Chondrocyte (in vitro differentiated cells): ENCODE measurements around the gene ATP5ME. TPM values are rescaled to one million over a fixed set of nuclear protein-coding genes. Genes with fewer than 3 reads are reported as not detected.
A peak's percentile ranks its signal among the peaks of the same experiment; 100 is the strongest.

Experiments used
- DNase-seq: peaks from one replicate; pipeline ENCODE4 v3.0.0; 2021; ENCODE audit warnings: mixed read lengths, low spot score
- H3K27ac Mint-ChIP-seq: one replicate; pipeline ENCODE4 v1.8.0; 2021; ENCODE audit warnings: mild to moderate bottlenecking, moderate library complexity, mixed read lengths; ENCODE audit not compliant: unreplicated experiment
- H3K27me3 Mint-ChIP-seq: 2 replicates; pipeline ENCODE4 v1.8.0; 2021; ENCODE audit warnings: low read depth, mixed read lengths
- H3K36me3 Mint-ChIP-seq: 2 replicates; pipeline ENCODE4 v1.8.0; 2021; ENCODE audit warnings: low read depth, mixed read lengths
- H3K4me1 Mint-ChIP-seq: 2 replicates; pipeline ENCODE4 v1.8.0; 2021; ENCODE audit warnings: low read depth, mild to moderate bottlenecking, mixed read lengths
- H3K4me3 Mint-ChIP-seq: one replicate; pipeline ENCODE4 v1.8.0; 2021; ENCODE audit warnings: mild to moderate bottlenecking, moderate library complexity, mixed read lengths; ENCODE audit not compliant: unreplicated experiment
- H3K9me3 Mint-ChIP-seq: 2 replicates; pipeline ENCODE4 v1.8.0; 2021; ENCODE audit warnings: low read depth, mixed read lengths
- CTCF ChIP-seq: fragments of 200-600 bp; sonication (generic); IDR thresholded peaks from 2 replicates; pipeline ENCODE4 v1.5.0; 2021; ENCODE audit warnings: antibody characterized with exemption, mild to moderate bottlenecking, moderate library complexity
- total RNA-seq: library from RNA; stranded (reverse); gene quantifications from 3 replicates; pipeline ENCODE4 v1.2.1, GENCODE V29; 2021

The ATP5ME gene
- total RNA-seq, 1 donor from 2014 or later, result 240 TPM

GRCh38 chr4:629915-630641, 44.0 kb downstream of the ATP5ME start:
- Mint-ChIP-seq H3K27ac (no peak overlapping the region), H3K9me3 (peaks cover 9% of the 10 kb centered on the region), H3K27me3 (peaks cover 15% of the 10 kb centered on the region), H3K4me3 (no peak overlapping the region), H3K4me1 (no peaks in the 10 kb centered on the region), H3K36me3 (no peaks in the 10 kb centered on the region)
- peak; percentile 88 for DNase-seq
- no peak for TF ChIP-seq CTCF

- no peak for DNase-seq
- no peak overlapping the region for H3K4me3 Mint-ChIP-seq
- H3K27ac Mint-ChIP-seq, result no peak overlapping the region
- H3K27me3 Mint-ChIP-seq, result peaks cover 15% of the 10 kb centered on the region
- no peak for TF ChIP-seq CTCF
- peaks cover 9% of the 10 kb centered on the region for H3K9me3 Mint-ChIP-seq
- no peaks in the 10 kb centered on the region for H3K4me1 Mint-ChIP-seq
- H3K36me3 Mint-ChIP-seq, result no peaks in the 10 kb centered on the region
Measured at GRCh38 chr4:629636-629914, 44.5 kb downstream of the ATP5ME start.

- TF ChIP-seq CTCF, result no peak
- DNase-seq, result peak; percentile 88
- no peaks in the 10 kb centered on the region for H3K4me1 Mint-ChIP-seq
- H3K27ac Mint-ChIP-seq, result no peak overlapping the region
- H3K4me3 Mint-ChIP-seq, result no peak overlapping the region
- H3K27me3 Mint-ChIP-seq, result peaks cover 15% of the 10 kb centered on the region
- peaks cover 9% of the 10 kb centered on the region for H3K9me3 Mint-ChIP-seq
- no peaks in the 10 kb centered on the region for H3K36me3 Mint-ChIP-seq
Measured at GRCh38 chr4:628821-629635, 45.0 kb downstream of the ATP5ME start.

- peaks cover 9% of the 10 kb centered on the region for H3K9me3 Mint-ChIP-seq
- H3K4me3 Mint-ChIP-seq, result no peak overlapping the region
- no peak overlapping the region for H3K27ac Mint-ChIP-seq
- H3K4me1 Mint-ChIP-seq, result no peaks in the 10 kb centered on the region
- no peak for TF ChIP-seq CTCF
- no peaks in the 10 kb centered on the region for H3K36me3 Mint-ChIP-seq
- peaks cover 15% of the 10 kb centered on the region for H3K27me3 Mint-ChIP-seq
- DNase-seq, result peak; percentile 86
Measured at GRCh38 chr4:628311-628741, 45.8 kb downstream of the ATP5ME start.

- H3K36me3 Mint-ChIP-seq, result no peaks in the 10 kb centered on the region
- no peak overlapping the region for H3K27ac Mint-ChIP-seq
- peaks cover 5% of the 10 kb centered on the region for H3K9me3 Mint-ChIP-seq
- H3K27me3 Mint-ChIP-seq, result peaks cover 15% of the 10 kb centered on the region
- no peak overlapping the region for H3K4me3 Mint-ChIP-seq
- H3K4me1 Mint-ChIP-seq, result no peaks in the 10 kb centered on the region
- peak; percentile 62 for DNase-seq
- TF ChIP-seq CTCF, result no peak
Measured at GRCh38 chr4:627347-628125, 46.5 kb downstream of the ATP5ME start.
